Fibroblast of skin of scalp (primary cell): ENCODE data around the gene PDGFD. TPM values are rescaled to one million over a fixed set of nuclear protein-coding genes. Genes with fewer than 3 reads are reported as not detected.

Experiments used
- DNase-seq: peaks from one replicate; pipeline ENCODE4 v3.0.0-alpha.2; 2013
- polyA plus RNA-seq, 2 experiments: library from polyadenylated mRNA; unstranded; fragments of 120-200 nt; gene quantifications; one replicate each; pipeline ENCODE4 v1.2.1, GENCODE V29; 2013; ENCODE audit not compliant: insufficient read length in 2 of 2

The PDGFD gene
- polyA plus RNA-seq (2013, experiment 1 of 2; ENCODE audit: insufficient read length): 5.7 TPM
- 7.1 TPM for polyA plus RNA-seq (2013, experiment 2 of 2; ENCODE audit: insufficient read length)

- peak; percentile 62 for DNase-seq
Measured at GRCh38 chr11:104164028-104164520, at the start of gene PDGFD. PDGFD (minus strand) TSS chr11:104164147.

GRCh38 chr11:104206936-104207335 is 43.0 kb upstream of the PDGFD start:
- DNase-seq: no peak

DNA sequence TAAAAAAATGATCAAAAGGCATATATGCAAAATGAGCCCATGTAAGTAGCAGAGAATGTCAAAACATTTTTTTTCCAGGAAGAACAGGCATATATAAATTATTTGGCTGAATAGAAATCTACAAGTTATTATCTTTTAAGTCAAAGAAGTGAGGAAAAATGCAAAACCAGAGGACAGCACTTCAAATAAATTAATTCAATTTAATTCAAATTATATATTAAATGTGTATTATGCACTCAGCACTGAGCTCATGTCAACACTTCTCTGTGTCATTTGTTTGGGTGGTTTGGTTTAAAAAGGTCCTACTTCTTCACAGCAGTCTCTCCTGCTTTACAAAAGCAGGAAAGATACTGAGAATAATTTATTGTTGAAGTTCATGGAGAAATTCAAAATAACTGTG is 41.9 kb upstream of the PDGFD start:
- no peak for DNase-seq

GRCh38 chr11:104200688-104201087 is 36.7 kb upstream of the PDGFD start:
- DNase-seq: no peak

GRCh38 chr11:104199053-104199452 is 35.1 kb upstream of the PDGFD start:
- no peak for DNase-seq

DNA sequence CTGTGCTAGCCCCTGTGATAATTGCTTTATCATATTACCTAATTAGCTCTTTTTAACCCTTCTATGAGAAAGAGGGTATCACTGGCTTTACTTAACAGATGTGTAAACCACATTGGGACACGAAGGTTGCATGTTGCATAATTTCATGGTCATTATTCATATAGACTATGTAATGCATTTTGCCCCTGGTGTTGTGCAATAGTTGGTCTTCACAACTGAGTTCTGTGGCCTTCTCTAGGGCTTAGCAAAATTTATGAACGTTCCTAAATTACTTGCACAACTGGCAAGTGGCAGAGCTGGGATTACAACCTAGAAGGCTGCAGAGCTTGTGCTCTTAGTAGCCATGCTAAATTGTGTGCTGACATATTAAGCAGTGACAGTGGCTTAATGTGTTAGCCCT is 34.6 kb upstream of the PDGFD start:
- DNase-seq: peak; percentile 5

GRCh38 chr11:104191124-104191523 is 27.2 kb upstream of the PDGFD start:
- peak; percentile 79 for DNase-seq

DNA sequence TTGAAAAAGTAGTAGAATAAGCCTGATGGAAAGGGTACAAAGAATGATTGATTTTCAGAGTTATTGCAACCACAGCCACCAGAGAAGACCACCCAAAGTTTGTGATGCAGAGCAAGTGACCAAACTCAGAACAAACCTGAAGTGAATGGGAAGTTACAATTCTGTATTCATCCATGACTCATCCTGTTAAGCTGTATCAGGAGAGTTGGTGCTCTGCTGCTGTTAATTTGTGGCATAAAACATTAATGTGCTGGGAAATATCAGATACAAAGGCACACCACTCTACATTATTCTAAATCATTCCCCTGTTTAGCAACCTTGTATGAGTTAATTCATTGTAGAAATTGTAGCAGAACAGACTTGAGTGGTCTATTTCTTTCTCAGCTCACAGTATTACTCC is 19.6 kb upstream of the PDGFD start:
- peak; percentile 3 for DNase-seq

DNA sequence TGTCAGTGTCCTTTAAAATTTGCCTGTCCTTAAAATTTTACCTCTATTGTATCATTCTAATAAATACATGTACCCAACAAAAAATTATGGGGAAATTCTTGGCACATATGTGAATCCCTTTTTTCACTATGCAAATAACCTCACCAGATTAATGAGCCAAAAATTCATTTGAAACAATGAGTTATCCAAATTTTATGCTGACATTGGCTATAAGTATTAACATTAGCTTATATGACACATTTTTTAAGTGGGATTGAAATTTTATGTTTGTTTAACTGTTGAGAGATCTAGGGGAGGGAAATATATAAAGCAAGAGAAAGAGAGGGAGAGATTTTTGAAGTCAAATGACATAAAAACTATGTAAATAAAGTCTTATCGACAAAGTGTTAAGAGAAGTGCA is 11.8 kb upstream of the PDGFD start:
- no peak for DNase-seq

DNA sequence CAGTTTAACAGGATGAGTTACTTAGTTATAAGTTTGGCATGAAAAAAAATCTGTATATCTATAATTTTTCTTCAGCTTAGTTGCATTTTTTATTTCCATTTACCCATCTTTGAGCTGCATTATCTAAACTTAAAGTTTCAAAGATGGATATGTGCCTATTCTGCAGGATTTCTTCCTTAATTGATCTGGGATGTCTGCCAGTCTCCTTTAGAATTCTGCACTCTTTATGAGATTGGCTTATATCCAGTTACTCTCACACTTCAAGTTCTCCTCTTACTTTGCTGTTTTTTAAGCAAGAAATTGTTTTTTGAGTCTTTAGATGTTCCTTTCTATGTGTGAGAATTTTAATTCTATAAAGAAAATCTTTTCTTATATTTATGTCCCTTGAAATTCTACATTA is 5.1 kb upstream of the PDGFD start:
- DNase-seq: no peak

DNA sequence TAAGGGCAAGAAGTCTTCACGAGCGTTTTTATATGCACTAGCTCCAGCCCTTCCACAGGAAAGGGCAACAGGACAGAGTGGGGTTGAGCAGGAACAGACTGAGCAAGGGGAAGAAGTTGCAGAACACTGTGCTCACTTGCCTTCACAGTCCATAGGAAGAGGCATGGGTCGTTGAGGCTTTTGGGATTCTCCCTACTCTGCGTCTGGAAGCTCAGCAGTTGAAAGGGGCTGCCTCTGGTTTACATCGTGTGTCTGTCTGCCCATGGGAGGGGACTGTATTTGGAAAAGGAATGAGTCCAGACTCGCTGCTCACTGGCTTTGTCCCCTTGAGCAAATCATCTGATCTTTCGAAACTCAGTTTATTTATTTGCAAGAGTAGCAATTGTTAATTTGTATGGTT is 1.1 kb upstream of the PDGFD start:
- DNase-seq: no peak

GRCh38 chr11:104163100-104164027 is 583 bp downstream of the PDGFD start:
- peak; percentile 25 for DNase-seq

DNA sequence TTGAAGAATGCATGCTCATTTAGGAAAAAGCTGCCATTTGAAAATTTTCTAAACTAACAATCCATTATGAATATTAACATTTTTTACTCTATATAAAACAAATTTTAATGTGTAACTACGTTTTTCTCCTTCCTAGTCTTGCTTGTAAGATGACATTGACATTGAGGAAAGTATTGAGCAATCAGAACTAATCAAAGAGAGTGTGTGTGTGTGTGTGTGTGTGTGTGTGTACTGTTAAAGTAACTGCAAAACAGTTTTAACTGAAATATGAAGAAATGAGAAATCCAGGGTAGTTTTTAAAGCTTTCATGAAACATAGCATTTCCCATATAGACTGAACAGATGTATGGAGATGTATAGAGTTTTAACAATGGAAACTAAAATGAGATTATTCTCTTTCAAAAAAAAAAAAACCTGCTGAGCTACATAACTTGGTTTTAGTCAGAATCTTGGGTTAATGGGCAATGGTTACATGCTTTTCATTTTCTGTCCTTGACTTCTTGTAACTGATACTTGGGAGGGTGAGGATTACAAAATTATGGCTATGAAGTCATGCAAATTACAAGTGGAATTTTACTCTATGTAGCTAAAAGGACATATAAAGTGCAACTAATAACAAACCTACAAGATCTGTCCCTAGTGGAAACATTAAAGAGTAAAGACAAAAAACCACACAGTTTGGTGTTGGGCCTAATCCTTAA is 2.0 kb downstream of the PDGFD start:
- peak; percentile 11 for DNase-seq

GRCh38 chr11:104159356-104159755 is 4.6 kb downstream of the PDGFD start:
- DNase-seq: peak; percentile 37

- no peak for DNase-seq
Measured at GRCh38 chr11:104155375-104155774, 8.6 kb downstream of the PDGFD start.

DNA sequence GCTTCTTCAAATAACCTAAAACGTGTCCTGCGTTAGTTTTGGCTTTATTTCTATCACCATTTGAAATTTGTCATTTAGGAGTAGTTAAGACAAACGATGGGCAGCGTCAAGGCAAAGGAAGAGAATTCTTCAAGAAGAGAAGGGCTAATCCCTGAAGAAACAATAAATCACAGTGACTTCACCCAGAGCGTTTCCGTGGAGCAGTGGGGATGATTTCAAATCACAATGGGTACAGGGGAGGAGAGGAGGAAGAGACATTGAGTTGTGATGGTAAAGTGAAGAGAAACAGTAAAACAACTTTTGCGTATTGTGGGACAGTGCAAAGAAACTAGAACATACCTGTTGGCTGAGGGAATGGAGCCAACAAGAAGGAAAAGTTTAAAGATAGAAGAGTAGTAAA is 9.7 kb downstream of the PDGFD start:
- no peak for DNase-seq

DNA sequence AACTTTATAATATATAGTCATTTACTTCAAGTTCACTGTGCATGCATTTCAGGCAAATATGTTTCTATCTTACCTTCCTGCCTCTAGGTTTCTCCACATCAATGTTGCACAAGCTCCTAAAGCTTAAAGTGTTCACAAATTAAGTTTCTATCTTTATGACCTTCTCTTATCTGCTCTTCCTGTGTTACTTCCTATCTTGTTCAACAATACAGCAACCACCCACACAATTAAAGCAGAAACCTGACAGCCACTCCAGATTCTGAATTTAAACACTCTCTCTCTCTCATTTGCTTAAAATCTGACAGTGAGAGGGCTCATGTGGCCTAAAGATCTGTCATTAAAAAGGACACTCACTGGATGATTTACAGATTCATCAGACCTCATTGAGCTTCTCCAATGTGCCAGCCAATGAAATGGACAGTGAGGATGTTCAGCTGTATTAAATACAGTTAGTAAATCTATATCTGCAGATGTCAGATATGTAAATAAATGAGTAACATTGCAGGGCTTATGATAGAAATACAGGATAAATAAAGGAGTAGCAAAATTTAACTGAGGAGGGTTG is 10.9 kb downstream of the PDGFD start:
- no peak for DNase-seq

DNA sequence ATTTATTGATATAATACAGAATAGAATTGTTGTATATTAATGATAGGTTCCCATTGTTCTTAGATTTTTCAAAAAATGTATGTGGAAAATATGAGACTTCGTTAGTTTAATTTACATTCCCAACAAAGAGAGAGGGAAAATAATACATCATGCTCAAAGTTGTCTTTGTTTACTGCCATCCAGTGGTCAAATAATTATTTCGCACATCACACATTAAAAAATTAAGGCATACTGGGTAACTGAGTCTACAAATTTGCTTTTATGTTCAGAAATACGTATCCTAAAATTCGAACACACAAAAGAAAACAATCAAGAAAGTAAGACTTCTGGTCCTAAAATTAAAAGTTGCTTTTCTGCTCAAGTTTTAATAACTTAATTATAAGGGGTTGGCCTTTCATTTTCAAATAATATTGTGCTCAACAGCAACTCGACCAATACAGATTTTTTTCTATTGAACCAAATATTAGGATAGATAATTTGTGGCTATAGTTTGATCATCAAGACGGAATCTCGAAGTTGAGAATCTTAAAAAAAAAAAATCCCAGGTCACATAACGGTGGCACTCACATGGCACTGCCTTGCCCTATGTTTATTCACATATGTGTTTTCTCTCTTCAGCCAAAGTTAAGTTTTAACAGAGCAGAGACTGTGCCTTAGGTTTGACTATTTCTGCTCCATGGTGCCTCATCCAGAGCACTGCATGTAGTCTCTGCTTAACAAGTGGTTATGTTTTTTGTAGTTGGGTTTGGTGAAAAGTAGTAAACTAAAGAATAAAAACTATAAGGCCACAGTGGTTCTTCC is 12.3 kb downstream of the PDGFD start:
- DNase-seq: peak; percentile 21

DNA sequence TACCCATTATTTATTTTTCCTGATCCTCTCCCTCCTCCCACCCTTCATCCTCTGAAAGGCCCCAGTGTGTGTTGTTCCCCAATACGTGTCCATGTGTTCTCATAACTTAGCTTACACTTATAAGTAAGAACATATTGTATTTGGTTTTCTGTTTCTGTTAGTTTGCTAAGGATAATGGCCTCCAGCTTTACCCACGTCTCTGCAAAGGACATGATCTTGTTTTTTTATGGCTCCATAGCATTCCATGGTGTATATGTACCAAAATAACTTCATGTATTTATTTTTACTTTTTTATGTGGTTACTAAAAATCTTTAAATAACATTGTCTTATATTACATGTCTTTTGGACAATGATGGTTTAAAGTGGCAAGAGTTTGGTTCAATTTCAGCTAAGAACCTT is 15.2 kb downstream of the PDGFD start:
- DNase-seq: peak; percentile 76

- peak; percentile 80 for DNase-seq
Measured at GRCh38 chr11:104148074-104148473, 15.9 kb downstream of the PDGFD start.

GRCh38 chr11:104146943-104147342 is 17.0 kb downstream of the PDGFD start:
- DNase-seq: no peak

DNA sequence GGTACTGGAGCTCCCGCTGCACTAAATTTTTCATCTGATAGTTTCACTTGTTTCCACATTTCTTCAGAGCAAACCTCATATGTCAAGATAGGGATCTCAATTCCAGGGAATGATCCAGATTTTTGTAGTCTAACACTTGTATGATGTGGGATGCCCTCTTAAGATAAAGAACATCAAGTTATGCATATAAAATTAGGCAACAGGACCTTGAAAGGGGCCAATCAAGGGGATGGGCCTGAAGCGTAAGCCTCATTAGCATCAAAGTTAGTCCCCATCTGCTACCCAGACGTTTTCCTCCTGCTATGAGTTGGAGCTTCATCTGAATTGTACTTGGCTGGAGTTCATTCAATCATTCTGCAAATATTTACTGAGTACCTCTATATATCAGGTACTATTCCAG is 17.5 kb downstream of the PDGFD start:
- DNase-seq: no peak
